Fibroblast of skin of scalp (primary cell): ENCODE results near the gene ADD3.

Experiments used
- DNase-seq: peaks from one replicate; pipeline ENCODE4 v3.0.0-alpha.2; 2013

ADD3 gene

DNA sequence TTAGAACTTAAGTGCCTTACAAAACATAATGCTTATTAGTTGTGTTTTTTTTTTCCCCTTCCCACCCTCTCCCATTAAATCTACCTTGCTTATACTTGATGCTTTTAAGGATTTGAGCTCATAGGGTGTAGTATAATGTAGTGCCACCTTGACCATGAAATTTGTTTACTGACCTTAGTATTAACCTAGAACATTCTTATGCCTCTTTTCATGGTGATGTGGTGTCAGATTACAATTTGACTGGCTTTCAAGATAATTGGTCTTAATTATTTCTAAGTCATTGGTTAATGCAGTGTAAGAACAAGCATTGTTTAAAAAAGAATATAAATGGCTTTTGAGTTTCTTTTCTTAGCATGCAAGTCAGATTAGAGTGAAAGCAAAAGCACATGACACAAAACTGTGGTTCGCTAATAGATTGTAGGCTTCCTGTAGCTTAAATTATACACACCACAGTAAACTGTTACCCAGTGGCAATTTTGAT, 61.8 kb downstream of the ADD3 start:
- no peak for DNase-seq

DNA sequence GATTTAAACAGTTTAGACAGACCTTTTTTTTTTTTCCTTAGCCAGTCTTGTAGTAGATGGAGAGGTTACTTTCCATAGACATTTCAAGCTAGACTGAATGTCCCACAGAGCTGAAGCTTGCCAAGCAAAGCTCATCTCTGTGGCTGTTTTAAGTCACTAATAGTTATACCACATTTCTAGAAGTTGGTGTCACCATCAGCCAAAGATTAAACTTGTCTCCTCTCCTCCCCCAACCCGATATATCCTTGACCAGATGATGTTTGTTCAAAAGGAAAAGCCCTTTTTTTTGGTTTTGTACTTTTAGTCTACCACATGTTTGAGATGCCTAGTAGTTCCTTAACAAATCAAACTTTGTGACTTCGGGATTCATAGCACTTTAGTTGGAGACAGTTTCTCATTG, 66.1 kb downstream of the ADD3 start:
- DNase-seq, result peak; percentile 56

DNA sequence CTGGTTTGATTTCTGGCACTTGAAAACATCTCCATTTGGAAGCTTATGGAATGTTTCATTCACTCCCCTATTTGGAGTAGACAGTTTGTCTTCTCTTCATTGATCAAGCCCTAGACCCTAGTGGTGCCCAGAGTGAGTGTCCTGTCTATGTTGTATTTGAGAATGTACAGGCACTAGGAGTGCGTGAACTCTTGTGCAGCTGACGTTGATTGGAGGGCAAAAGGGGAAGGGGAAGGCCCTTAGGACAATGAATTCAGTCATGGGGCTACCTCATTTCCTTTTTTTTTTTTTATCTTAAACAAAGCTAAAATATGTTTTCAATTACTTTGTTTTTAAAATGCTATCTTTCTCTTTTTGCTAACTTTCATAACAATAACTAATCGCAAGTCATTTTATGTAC, 66.5 kb downstream of the ADD3 start:
- DNase-seq, result peak; percentile 13

DNA sequence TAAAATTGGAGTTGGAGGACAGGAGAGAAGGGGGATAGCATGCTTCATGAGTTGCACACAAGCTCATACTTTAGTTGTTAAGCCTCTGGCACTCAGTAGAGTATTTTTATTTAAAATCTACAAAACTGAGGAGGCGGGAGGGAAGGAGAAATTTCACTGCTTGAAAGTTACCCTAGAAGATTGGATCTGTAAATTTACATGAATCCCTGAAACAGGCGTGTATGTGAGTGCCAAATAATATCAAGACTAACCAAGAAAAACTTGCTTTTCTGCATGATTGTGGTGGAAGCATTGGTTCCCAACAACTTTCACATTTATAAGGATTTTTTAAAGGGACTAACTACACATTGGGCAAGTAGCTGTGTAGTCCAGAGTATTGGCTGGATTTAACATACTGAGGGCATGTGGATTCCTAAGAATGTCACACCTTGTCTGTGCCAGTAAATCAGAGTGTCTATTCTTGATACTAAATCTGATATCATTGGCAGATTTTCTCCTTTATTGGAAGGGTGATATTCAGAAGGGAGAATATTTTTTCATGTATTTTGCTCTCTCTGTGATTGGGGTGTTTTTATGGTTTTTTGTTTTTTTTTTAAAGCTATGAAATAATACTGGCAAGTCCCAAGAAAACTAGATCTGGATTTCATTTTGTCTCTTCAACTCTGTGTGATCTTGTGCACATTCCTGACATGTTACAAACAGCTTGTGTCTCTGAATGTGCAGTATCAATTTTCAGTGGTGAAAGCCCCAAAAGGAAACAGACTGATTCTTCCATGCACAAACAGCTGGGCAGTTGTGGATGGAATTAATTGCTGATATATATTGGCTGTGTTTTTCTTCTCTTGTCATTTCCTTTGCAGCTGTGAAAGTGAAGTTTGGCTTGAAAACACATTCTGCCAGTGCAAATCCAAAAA, 67.2 kb downstream of the ADD3 start:
- peak; percentile 94 for DNase-seq

DNA sequence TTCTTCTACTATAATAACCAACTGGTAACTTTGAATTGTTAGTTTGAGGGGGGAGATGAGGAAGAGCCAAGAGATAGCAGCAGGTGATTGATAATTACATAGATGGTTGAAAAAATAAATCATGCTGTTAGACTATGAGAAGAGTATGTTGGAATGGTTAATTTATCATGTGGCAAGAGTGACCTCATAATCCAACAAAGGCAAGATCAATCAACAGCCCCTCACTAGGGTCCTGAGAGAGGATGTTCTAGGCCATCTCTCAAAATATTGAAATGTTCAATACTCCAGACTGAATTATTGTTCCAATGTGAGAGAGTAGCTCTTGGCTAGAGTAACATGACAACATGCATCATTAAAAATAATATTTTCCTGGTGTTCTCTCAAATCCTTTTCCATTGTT, 67.9 kb downstream of the ADD3 start:
- DNase-seq, result no peak

DNA sequence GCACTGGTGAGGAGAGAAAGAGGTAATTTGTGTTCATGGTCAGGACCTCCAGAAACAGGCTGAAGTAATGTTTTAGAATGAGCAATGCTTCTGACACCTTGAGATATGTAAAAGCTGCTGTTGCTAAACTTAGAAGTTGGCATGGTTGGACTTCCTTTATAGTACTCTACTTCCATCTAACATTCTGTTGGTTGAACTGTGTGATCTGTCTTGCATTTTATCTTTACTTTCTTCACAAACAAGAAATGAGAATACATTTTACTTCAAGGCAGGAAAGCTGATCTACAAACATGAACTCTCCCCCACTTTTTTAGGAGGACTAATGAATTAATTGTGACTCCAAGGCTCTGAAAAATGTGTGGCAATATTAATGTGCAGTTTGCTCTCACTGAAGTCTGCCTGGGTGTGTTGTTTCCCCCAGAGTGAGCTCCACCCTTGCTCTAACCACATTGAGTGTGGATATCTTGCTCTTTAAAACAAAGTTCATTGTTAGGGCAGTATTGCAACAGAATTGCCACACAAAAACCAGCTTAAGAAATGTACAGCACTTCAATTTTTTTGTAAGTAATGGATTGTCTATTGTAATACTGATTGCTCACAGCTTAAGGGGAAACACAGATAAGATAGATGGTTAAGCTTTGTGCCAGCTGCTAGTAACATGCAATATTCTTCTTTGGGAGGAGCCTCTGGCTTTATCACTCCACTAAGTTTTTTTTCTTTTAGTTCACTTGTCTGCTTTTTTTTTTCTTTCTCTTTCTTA, 69.0 kb downstream of the ADD3 start:
- DNase-seq, result peak; percentile 79

DNA sequence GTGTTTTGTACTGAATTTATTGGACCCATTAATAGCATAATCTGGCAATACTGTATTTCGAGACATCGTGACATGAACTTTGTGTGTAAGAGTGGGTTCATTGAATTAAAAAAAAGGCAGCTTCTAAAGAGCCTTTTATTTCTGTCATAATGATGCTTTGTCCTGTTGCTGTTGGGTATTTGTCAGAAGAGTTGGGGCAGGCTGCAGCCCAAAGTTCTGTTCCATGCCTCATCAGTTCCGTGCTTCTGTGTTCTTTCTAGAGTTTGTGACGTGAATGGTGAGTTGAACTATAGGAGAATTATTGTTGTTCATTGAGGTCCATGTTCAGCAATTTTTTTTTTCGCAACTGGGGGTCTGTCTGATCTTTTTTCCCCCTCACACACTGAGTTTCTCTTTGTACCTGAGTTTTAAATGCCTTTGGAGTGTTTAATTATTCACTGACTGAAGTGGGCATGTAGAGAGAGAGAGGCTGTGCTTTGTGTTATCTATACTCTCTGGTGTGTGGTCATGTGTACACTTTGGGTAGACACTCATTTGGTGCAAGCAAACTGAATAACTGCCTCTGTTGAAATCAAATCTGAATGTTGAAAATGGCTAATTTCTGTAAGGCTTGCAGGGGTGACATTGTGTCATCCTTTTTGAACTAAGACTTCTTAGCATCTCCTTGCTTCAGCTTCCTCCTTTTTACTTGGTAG, 69.8 kb downstream of the ADD3 start:
- DNase-seq, result no peak

DNA sequence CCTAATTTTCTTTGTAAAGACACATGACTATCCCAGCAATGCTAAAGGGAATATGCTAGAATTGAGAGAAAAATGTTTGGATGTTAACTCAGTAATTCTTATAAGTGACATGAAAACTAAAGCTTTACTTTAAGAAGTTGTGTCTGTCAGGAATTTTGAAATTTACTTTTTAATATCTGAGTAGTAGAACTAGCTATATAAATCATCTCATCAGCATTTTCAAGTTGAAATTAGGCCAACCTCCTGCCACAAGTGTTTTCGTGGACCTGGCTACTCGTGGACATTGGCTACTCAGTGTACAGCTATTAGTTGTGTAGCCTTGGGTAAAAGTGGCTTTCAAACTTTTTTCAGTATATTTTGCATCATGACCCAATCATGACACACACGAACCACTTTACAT, 70.5 kb downstream of the ADD3 start:
- DNase-seq, result no peak

DNA sequence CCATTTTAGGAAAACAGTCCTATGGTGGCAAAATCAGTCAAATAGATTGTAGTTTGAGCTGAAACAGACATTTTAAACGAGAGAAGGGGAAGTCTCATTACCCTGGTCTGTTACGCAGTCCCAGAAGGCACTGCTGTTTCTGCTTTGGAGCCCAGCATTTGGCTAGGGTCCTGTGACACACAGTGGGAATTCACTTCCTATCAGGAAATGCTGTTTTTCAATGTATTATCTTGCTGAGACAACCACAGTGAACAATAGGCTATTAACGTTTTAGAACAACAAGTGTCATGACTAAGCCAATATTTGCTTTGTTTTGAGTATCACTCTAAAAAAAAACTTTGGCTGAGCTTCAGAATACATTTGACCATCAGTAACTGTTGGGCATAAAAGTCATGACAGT, 74.1 kb downstream of the ADD3 start:
- peak; percentile 11 for DNase-seq

DNA sequence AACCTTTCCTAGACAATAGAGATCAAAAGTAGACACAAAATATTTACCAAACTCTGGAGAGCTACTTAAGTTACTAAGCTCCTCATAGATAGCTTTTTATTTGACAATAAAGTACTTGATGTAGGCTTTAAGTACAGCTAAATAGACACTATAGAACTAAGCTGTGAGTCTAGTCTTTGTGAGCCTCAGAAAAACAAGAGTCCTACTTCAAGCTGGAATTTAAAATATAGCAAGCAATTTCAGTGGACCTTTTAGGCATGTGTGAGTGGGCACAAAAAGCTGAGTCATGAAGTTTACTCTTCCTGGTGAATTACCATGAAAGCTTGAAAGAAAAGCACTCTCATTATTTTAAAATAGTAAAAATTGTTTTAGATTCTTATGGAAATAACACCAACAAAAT, 76.1 kb downstream of the ADD3 start:
- DNase-seq, result peak; percentile 28

DNA sequence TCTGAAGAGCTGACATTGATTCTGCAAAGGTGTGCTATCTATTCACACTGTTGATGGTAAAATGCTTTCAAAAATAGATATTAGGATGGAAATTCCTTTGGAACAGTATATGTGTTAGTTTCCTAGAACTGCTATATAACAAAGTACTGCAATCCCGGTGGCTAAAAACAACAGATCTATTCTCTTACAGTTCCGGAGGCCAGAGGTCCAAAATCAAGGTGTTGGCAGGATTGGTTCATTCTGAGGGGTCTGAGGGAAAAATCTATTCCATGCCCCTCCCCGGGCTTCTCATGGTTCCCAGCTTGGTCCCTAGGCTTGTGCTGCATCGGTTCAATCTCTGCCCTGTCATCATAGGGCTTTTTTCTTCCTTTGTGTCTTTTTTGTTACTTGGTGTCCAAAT, 79.9 kb downstream of the ADD3 start:
- no peak for DNase-seq

DNA sequence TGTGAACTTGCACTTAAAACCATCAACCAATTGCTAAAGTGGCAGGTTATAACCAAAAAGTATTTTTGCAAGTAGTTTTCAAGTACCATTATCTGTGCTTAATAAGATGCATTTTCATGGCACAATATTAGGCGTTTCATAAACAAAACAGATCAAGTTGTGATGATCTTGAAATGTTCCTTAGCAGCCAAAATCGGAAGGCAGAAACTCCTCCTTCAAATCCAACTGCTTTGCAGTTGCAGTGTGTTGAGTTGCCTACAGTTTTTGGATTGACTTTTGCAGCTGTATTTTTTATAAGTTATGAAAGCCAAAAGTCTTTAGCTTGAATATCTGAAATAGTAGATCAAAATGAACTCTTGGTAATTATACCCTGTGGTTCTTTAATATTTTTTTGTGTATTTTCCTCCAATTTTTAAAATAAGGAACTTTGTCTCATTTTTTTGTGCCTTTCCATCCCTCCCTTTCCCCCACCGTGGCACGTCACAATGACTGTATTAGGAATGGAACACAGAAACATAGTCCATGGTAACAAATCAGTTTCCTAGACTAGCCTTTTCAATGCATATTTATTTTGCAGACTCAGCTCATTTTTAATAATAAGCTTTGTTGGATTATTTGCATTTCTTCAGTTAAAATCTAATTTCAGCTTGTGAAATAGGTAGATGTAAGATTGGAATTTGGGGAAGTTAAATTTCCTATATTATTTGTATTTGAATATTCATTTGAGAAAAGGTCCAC, 80.8 kb downstream of the ADD3 start:
- no peak for DNase-seq

DNA sequence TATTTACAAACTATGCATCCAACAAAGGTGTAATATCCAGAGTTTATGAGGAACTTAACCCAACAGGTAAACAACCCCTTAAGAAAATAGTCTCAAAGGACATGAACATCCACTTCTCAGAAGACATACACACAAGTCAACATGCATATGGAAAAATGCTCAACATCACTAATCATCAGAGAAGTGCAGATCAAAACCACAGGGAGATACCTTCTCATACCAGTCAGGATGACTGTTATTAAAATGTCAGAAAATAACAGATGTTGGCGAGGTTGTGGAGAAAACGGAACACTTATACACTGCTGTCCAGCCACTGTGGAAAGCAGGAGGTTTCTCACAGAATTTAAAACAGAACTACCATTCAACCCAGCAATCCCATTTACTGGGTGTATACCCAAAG, 84.0 kb downstream of the ADD3 start:
- no peak for DNase-seq

DNA sequence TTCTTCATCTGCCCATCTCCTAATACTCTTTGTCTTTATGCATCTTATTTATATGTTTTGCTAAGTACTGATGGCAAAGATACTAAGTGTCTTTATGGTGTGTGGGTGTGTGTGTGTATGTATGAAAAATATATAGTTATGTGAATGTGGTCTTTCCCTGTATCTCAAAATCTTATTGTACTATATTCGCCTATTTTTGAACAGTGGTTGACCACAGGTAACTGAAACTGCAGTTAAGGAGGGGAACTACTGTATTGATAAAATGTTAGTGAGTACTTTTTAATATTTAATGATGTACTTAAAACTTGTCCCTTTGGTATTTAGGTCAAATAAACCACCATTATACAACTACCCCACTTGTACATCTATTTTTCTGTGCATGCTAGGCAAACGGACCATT, 85.9 kb downstream of the ADD3 start:
- DNase-seq, result no peak

DNA sequence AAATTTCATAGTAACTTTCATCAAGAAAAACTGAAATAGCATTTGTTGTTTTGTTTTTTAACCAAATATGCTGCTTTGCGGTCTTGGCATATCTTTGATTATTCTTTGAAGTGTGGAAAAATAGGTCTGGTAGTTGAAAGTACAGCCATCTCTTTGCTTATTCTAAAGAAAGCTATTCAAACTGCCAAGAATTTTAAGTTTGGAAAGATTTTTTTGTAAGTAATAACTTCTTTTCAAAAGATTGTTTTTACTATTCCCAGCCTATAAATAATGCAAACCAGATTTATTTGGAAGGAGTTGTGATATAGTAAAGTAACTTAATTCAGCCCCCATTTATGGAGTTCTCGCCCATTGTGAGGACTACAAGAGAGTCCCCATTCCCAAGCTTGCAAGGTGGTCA, 87.0 kb downstream of the ADD3 start:
- DNase-seq, result no peak

DNA sequence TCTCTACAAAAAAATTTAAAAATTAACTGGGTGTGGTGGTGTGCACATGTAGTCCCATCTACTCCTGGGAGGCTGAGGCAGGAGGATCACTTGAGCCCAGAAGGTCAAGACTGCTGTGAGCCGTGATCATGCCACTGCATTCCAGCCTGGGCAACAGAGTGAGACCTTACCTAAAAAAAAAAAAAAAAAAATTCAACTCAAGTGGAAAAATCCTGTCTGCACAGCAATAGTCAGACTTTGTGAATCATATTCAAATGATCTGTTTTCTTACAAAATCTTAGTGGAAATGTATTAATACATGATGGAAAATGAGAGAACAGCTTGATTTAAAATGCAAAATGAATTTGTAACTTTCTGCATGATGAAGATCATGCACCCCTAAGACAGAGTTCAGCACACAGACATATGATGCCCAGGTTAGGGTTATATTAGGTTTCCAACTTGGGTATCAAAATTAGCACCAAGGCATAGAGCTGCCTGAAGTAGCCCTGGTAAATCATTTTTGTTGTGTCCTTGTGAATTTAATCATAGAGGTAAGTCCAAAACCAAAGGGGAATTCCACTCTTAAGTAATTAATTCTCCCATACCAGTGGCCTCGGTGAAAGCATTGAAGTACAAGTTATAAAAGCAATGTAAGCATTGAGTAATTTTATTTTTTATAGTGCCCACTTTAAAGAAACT, 93.8 kb downstream of the ADD3 start:
- DNase-seq, result no peak

DNA sequence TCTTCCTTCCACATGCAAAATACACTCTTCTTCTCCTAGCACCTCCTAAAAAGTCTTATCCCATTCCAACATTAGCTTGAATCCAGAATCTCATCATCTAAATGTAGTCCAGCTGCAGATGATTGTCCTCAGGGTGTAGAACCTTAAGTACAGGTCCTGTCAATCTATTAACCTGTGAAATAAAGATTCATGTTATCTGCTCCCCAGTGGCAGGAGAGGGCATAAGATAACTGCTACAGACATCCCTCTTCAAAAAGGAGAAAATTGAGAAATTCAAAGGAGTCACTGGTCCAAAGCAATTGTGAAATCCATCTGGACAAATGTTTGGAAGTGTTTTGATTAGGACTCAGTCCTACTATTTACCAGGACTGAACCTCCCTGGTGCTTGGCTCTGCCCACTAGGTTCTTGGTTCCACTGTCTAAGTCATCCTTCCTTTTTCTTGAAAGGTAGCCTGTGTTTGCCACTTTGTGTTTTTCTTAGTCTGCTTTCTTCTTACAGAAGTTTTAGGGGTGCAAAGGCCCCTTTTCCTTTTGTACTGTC, 96.2 kb downstream of the ADD3 start:
- DNase-seq, result no peak

DNA sequence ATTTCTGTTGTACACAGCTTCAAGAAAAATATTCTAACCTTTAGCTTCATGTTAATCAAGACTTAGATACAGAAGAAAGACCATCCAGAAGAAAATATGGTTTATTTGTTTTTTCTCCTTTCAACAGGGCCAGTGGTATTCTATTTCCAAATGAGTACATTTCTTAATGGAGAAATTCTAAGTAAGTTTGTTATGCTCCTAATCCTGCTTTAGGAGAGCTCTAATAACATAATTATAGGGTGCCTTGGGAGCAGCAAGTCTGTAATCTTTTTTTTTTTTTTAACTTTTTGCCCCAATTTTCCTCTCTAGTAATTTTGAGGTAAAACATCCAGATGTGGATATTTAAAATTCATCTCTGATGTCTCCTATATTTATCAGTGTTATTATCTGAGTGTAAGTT, 98.1 kb downstream of the ADD3 start:
- no peak for DNase-seq

DNA sequence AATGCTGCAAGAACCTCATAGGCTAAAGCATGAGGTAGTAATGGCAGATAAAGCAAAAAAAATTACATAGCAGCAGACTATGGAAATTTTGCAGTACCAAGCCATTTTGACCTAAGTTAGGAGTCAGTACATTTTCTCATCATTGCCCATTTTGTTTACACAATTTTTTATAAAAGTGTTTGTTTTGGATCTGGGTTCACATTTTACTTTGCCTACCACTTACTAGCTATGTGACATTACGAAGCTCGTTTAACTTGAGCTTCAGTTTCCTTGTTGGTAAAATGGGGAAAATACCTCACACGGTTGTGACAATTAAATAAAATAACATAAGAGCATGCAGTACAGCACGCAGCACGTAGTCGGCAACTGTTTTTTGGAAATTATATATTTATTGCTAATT, 99.6 kb downstream of the ADD3 start:
- DNase-seq, result no peak

DNA sequence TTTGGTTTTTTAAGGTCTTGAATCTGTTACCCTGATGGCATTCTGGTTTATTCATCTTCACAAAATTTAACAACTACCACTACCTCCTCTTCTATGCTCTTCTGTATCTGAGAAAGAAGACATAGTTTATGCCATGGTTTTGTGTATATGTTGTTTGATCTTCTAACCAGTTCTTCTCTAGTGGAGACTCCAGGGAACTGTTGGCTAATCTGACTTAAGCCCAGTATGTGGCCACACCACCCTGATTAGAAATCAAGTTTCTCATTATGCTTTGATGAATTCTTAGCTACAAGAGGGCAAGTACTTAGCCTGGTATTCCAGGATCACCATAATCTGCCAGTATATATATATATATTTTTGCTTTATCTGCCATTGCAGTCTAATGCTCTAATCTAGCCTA, 100.1 kb downstream of the ADD3 start:
- no peak for DNase-seq

DNA sequence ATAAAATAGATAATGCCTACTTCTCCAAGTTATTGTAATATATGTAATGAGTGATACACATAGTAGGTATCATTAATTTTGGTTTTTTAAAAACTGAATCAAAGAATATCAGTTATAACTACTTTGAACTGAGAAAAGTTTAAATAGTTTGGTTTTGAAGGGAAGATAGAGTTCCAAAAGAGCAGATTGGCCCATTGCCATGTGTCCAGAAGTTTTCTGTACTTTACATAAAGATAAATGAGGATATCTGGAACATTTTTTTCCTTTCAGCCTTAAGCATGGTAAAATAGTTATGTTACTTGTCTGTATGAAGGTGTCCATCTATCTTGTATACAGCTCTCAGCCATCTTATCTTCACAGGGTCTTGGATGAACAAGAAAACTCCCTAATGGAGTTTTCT, 101.7 kb downstream of the ADD3 start:
- no peak for DNase-seq

DNA sequence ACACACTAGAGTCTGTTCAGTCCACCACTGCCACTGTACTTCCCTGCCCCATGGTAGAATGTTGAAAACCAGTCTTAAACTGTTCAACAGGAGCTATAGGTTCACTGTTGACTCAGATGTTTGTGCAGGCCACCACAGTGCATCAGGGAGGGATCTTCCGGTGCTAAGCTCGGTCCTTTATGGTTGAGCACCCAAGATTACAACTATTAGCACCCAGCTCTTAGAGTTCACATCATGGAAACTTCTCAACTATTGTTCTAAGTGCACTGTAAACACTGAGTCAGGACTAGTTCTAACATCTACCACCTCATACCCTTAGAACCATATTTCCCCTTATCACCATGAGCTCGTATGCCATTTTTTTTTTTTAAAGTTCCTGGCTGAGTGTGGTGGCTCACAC, 102.6 kb downstream of the ADD3 start:
- no peak for DNase-seq
